GM21576 (cell line): Measurements from ENCODE around the gene KPTN.

Experiments
- ATAC-seq: cut with Tn5 transposase; IDR thresholded peaks from one replicate; pipeline ENCODE4 v1.9.1; 2021; ENCODE audit warnings: mild to moderate bottlenecking, moderate library complexity; ENCODE audit not compliant: unreplicated experiment

Gene KPTN

DNA sequence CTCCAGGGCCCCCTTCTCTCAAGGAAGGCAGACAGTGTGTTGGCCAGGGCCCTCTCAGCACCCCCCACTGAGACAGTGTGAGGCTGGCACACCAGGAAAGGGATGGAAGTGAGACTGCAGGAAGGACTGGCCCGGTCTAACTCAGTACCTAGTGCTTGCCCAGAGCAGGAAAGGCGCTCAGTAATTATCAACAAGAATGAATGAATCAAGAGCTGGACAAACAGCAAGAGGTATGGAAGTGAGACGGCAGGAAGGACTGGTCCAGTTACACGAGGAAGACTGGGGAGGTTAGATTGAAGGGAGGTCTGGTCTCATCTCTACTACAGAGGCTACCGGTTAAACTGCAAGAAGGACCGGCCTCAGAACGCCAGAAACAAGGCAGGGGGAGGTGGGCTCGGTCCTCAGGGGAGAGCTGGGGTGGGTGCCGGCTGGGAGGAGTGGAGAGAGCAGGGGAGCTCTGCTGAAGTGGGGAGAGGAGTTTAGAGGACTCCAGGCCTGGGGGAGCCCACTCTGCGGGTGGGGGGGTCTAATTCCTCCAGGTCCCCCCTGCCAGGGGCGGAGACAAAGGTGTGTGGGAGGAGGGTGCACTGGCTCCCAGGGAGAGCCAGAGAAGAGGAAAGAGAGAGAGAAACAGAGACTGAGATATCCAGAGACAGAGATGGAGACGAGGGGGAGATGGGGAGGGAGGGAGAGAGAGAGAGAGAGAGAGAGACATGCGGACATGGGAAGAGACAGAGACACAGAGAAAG lies 13.4 kb downstream of the KPTN start:
- ATAC-seq: no peak

GRCh38 chr19:47469719-47470118 lies 14.3 kb downstream of the KPTN start:
- ATAC-seq: no peak

DNA sequence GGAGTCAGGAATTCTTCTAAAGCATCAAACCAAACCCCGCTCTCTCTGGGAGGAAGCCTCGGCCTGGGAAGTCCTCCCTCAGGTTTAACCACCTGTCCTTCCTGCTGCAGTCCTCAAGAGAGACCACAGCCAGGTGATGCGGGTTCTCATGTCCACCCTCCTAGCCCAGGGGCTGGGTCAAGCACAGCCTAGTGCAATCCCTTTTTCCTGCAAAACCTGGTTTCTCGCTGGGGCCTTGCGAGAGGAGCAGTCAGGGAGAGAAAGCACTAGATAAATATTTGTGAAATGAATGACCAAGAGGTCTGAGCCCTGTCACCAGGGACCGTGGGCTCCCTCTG lies 14.7 kb downstream of the KPTN start:
- no peak for ATAC-seq

DNA sequence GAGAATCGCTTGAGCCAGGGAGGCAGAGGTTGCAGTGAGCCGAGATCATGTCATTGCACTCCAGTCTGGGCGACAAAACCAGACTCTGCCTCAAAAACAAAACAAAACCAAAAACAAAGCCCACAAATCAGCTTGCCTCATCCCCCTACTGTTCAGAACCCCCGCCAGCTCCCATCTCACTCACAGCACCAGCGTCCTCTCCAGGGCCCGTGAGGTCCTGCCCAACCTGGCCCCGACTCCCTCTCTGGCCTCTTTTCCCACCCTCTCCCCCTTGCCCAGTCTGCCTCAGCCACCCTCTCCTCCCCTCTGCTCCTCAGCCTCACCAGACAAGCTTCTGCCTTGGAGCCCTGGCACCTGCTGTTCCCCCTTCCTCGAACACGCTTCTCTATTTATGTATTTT lies 16.1 kb downstream of the KPTN start:
- ATAC-seq: no peak

DNA sequence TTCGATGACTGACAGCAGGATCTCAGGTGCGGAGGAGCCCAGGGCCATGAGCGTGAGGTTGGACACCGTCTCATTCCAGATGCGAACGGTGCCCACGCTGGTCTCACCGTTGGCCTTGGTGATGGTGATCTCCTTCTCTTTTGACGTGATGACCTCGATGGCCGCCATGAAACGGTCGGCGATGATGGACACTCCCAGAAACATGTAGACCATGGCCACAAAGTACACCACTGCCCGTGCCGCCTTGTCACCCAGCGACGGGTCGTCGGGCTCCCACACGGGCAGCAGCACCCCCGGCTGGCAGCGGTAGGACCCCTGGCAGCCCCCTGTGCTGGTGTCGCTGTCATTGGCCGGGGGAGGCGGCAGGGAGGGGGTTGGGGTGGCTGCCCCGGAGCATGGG lies 18.1 kb downstream of the KPTN start:
- ATAC-seq: no peak

DNA sequence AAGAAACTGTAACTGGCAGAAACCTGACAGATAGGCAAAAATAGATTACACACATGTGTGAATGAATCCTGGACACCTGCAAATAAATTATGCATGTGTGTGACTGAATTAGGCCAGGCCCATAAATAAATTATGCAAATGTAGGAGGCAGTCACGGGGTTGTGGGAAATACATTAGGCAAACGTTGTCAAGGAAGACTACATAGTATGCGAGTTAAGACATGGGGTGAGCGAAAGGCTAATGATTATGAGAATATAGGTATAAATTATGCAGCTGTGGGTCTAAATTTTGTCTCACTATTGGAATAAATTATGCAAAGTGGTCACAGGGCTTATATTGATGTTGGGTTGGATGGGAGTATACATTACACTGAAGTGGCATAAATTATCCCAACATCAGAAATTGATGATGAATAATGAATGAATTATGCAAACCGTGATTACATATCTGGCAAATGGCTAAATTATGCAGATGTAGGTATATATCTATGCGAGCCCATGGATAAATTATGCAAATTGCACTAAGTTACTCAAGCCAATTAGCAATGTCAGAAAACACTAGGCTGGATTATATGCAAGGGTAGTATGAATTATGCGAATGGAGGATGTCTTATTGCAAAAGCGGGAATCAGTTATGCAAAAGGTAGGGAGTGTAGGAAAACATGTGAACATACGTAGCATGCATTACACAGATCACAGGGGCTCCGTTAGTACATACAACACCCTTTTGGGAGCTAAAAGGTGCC lies 19.2 kb downstream of the KPTN start:
- no peak for ATAC-seq

GRCh38 chr19:47461876-47462275 lies 22.1 kb downstream of the KPTN start:
- ATAC-seq: no peak

DNA sequence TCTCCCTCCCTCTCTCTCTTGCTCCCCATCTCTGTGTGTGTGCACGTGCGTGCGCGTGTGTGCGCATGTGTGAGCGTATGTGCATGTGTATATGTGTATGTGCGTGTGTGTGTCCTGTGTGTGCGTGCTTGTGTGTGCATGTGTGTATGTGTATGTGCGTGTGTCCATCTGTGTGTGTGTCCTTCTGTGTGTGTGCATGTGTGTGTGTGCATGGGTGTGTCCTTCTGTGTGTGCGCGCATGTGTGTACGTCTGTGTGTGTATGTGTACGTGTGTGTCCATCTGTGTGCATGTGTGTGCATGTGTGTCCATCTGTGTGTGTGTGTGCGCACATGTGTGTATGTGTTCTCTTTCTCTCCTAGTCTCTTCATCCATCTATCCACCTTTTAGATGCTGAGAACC lies 24.5 kb downstream of the KPTN start:
- no peak for ATAC-seq

DNA sequence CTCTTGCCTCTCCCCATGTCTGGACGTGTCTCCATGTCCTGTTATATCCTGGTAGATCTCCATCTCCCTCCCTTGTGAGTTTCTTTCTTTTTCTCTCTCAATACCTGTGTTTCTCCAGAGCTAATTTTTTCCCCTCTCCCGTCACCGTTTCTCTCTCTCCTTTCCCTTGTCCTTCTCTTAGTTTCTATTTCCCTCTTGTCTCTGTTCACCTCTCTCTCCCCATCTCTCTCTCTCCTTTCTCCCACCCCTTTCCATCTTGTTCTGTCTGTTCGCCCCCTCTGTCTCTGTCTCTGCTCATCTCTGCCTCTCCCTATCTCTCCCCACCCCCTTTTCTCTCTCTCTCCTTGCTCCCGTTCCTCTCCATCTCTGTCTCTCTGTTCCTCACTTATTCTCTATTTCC lies 25.3 kb downstream of the KPTN start:
- no peak for ATAC-seq

DNA sequence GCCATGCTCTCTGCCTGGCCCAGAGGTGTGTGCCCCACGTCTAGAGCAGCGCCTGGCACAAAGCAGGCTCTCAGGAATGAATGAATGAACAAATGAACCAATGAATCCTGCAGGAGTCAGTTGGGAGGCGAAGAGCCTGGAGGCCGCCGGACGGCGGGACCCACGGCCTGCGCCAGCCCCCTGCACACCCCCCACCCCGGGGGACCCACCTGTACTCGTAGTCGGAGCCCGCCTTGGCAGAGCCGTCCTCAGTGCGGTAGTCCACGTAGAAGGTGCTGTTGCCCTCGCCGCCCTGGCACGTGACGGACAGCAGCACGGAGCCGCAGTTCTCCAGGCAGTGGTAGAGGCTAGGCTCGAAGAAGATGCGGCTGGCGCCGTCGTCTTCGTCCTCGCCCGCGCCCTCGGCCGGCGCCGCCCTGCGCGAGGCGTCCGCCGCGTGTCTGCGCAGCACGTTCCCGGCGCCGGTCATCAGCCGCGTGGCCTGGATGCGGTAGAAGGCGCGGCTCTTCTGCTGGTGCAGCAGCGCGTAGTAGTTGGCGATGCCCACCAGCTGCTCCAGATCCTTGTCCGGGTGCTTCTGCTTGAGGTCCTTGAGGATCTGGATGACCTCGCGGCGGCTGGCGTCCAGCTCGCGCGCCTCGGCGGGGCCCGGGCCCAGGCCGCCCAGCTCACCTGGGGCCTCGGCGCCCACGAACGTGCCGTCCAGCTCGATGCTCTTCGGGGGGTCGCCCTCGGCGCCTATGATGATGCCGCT lies 27.1 kb downstream of the KPTN start:
- no peak for ATAC-seq

- no peak for ATAC-seq
Observed at GRCh38 chr19:47450478-47450877, 33.5 kb downstream of the KPTN start.

GRCh38 chr19:47448360-47448727 lies 35.7 kb downstream of the KPTN start:
- ATAC-seq: no peak

DNA sequence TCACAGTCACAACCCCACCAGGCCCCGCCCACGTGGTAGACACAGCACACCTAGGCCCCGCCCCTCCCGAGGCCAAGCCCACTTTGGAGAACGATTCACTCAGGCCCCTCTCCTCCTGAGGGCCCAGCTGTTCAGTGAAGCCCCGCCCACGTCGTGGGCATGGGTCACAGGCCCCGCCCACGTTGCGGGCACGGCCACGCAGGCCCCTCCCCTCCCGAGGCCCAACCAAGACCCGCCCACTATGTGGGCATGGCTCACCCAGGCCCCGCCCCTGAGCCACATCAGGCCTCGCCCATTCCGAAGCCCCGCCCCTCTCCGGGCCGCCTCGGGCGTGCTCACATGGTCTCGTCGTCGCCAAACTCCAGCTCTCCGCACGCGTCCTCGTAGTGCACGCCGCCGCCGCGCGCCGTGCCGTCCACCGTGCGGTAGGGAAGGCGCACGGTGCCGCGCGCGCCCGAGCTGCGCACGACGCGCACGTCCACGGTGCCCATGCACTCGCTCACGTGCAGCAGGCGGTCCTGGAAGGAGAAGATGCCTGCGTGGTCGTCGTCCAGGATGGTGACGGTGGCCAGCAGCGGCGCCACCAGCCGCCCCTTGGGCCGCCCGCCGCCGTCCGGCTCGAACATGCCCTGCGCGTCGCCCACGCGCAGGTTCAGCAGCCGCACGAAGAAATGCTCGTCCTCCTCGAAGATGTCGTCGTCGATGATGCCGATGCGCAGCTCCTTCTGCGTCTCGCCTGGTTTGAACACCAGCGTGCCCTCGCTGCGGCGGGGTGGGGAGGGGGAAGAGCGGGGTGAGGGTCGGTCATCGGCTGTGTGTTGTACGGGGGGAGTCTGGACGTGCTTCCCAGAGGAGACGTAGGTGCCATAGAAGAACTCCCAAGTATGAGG lies 36.3 kb downstream of the KPTN start:
- no peak for ATAC-seq

DNA sequence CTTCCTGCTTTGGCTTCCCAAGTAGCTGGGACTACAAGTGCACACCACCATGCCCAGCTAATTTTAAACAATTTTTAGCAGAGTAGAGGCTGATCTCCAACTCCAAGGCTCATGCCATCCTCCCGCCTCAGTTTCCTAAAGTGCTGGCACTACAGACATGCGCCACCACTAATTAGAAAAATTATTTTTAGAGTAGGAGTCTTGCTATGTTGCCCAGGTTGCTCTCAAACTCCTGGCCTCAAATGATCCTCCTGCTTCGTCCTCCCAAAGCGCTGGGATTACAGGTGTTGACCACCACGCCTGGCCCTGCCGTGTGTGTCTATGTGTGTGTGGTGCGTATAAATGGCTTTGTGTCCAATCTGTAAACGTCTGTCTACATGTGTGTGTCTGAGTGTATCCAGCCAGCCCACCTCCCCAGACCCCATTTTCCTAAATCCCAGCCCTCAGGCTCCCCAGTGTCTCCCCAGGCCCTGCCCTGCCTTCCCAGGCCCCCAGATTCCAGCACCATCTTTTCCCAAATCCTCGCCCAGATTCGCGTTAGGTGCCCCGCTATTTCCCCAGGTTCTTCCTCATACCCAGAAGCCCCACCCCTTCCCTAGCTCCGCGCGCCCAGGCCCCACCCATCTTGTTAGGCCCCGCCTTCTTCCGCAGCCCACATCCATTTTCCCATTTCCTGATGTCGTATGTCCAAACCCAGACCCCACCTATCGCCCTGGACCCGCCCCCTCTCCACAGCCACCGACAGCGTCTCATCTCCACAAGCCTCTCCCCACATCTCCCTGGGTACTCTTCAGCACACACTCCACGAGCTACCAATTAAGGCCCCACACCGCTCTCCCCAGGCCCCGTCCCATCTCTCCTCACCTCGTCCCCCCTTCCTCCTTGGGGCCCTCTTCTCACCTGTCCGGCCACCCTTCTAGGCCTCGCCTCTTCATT lies 37.2 kb downstream of the KPTN start:
- ATAC-seq: no peak

GRCh38 chr19:47445937-47446402 lies 38.0 kb downstream of the KPTN start:
- no peak for ATAC-seq

DNA sequence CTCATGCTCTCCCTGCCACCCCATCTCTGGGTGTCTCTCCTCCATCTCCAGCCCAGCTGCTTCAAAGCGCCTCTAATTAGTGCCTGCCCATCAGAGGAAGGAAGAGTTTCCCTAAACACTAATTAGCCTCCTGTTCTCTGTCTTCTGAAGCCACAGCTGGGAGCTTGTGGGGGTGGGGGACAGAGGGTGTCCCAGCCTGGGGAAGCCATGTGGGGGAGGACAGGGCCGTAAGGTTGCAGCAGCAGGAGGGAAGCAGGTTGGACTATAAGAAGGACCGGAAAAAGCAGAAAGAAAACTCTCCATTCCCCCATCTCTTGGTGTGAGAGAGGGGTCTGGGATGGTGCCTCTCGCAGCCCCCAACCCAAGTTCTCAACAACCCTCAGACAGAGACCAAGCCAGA lies 38.5 kb downstream of the KPTN start:
- no peak for ATAC-seq

- ATAC-seq: no peak
Observed at GRCh38 chr19:47444388-47444821, 39.6 kb downstream of the KPTN start.

DNA sequence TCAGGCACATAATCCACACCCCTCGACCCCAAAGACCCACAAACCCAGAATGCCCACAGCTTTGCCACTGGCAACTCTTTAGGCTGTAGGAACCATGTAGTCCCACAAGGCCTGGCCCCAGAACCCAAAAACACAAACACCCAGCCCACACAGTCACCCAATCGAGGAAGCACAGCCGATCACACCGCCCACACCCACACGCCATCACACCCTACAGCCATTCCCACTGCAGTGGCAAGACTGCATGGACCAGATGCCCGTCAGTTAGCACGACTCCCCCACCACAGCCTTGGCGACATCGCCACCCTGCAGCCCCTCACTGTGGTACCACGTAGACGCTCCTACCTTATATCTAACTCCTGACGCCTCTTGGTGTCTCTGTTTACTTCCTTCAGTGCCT lies 40.7 kb downstream of the KPTN start:
- ATAC-seq: no peak

DNA sequence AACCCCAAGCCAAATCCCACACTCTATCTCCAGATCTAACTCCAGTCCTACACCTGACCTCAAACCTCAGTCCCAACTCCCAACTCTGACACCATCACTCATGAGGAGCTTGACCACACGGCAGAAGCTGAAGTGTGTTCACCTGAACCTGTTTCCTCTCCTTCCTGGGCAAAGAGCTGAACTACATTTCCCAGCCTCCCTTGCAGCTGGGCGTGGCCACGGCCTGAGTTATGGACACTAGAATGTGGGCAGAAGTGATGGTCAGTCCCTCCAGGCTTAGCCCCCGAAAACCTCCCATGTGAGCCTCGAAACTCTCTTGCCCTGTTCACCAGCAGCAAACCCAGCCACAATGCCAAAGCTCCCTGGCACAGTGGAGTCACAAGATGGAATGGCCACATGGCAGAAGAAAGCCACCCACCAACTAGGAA lies 45.2 kb downstream of the KPTN start:
- no peak for ATAC-seq

DNA sequence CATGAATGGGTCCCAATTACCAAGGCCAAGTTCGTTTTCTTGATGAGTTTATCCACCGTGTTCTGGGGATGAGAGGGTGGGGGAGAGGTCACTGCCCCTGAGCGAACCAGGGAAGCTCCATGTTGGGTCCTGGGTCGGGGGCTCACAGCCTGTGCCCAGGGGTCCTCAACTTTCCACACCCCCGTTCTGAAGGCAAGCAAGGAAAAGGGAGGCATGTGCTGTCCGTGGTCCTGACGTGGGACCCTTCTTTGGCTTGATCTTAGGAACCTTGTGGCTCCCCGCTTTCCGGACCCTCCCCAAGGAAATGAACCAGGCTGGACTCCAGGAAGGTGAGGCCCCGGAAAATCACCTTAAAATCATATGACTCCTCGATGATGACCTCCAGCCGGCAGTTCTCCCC lies 46.5 kb downstream of the KPTN start:
- ATAC-seq: no peak
